Testis (tissue), 2 donors: ENCODE results near the gene LARGE1.
A peak's percentile ranks its signal among the peaks of the same experiment; 100 is the strongest.

ENCODE experiments used
- POLR2A ChIP-seq: fragments of 450-650 bp; IDR thresholded peaks from one replicate; pipeline ENCODE4 v1.6.1; 2017; ENCODE audit warnings: antibody characterized with exemption, mild to moderate bottlenecking, moderate library complexity
- TF ChIP-seq, protein P1 (sequence below), 3 experiments: fragments of 450-650 bp in 2 of 3; fragments of 200-600 bp in 1 of 3; sonication (generic) in 1 of 3; IDR thresholded peaks; one replicate each; pipeline ENCODE4 v1.5.1; 2016 to 2019; ENCODE audit warnings: antibody characterized with exemption in 3 of 3, mild to moderate bottlenecking in 2 of 3, moderate library complexity in 1 of 3

DNA sequence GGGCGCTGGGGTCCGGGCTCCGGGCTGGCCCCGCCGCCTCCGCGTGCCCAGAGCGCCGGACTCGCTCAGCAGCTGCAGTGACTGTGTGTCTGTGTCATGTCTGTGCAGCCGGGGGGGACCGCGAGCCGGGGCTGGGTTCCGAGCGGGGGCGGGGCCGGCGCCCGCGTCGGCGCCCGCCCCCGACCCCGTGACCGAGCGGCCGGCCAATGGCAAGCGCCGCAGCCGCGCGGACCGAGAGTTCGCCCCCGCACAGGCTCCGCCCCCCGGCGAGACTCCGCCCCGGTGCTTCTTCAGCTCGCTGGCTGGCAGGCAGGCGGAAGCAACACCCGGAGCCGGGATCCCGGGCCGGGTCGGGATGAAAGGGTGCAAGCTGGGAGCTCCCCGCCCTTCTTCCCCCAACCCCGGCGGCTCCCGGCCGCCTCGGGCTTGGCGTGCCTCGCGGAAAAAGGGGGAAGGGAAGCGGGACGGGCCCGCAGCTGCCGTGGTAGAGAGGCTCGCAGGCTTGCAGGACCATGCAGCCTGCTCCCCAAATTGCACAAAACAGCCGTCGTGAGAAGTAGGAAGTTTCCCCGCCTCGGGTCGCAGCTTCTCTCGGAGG is 750 bp upstream of the LARGE1 start:
- TF ChIP-seq, protein P1, sequence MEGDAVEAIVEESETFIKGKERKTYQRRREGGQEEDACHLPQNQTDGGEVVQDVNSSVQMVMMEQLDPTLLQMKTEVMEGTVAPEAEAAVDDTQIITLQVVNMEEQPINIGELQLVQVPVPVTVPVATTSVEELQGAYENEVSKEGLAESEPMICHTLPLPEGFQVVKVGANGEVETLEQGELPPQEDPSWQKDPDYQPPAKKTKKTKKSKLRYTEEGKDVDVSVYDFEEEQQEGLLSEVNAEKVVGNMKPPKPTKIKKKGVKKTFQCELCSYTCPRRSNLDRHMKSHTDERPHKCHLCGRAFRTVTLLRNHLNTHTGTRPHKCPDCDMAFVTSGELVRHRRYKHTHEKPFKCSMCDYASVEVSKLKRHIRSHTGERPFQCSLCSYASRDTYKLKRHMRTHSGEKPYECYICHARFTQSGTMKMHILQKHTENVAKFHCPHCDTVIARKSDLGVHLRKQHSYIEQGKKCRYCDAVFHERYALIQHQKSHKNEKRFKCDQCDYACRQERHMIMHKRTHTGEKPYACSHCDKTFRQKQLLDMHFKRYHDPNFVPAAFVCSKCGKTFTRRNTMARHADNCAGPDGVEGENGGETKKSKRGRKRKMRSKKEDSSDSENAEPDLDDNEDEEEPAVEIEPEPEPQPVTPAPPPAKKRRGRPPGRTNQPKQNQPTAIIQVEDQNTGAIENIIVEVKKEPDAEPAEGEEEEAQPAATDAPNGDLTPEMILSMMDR (IDR thresholded peaks at IDR 0.05): peak in 1 of 3 experiments; percentile 17
- peak; percentile 2 for TF ChIP-seq POLR2A
